ENCODE results near the gene NEO1.

The NEO1 gene

GRCh38 chr15:73075160-73075859 is 23.0 kb downstream of the NEO1 start:
- DNase-seq: no peak

- no peak for DNase-seq
Measured at GRCh38 chr15:73078291-73078690, 26.0 kb downstream of the NEO1 start.

- no peak for DNase-seq
Measured at GRCh38 chr15:73078722-73079121, 26.5 kb downstream of the NEO1 start.

GRCh38 chr15:73079565-73079964 is 27.3 kb downstream of the NEO1 start:
- no peak for DNase-seq

GRCh38 chr15:73081321-73081958 is 29.2 kb downstream of the NEO1 start:
- DNase-seq: peak in 1 of 2 experiments; percentile 17

GRCh38 chr15:73082812-73083211 is 30.5 kb downstream of the NEO1 start:
- no peak for DNase-seq

- DNase-seq: no peak
Measured at GRCh38 chr15:73087098-73087497, 34.8 kb downstream of the NEO1 start.

- no peak for DNase-seq
Measured at GRCh38 chr15:73105064-73105463, 52.8 kb downstream of the NEO1 start.

GRCh38 chr15:73108676-73109075 is 56.4 kb downstream of the NEO1 start:
- DNase-seq: no peak

- no peak for DNase-seq
Measured at GRCh38 chr15:73109765-73110164, 57.5 kb downstream of the NEO1 start.

- DNase-seq: no peak
Measured at GRCh38 chr15:73110201-73110600, 57.9 kb downstream of the NEO1 start.

- no peak for DNase-seq
Measured at GRCh38 chr15:73114064-73114463, 61.8 kb downstream of the NEO1 start.

- DNase-seq: no peak
Measured at GRCh38 chr15:73116164-73116563, 63.9 kb downstream of the NEO1 start.

- no peak for DNase-seq
Measured at GRCh38 chr15:73118055-73118454, 65.8 kb downstream of the NEO1 start.

GRCh38 chr15:73119478-73119877 is 67.2 kb downstream of the NEO1 start:
- no peak for DNase-seq

GRCh38 chr15:73120269-73120668 is 68.0 kb downstream of the NEO1 start:
- DNase-seq: no peak

GRCh38 chr15:73125219-73125618 is 73.0 kb downstream of the NEO1 start:
- no peak for DNase-seq

- DNase-seq: peak; percentile 32 to 35
Measured at GRCh38 chr15:73127302-73127936, 75.2 kb downstream of the NEO1 start.

- no peak for DNase-seq
Measured at GRCh38 chr15:73130830-73131229, 78.6 kb downstream of the NEO1 start.

- no peak for DNase-seq
Measured at GRCh38 chr15:73134196-73134595, 81.9 kb downstream of the NEO1 start.

GRCh38 chr15:73139041-73139743 is 86.9 kb downstream of the NEO1 start:
- DNase-seq: no peak

- no peak for DNase-seq
Measured at GRCh38 chr15:73139744-73140553, 87.7 kb downstream of the NEO1 start.

Data from activated T-cell treated with anti-CD3 and anti-CD28 coated beads, Interleukin-2, amount 50 U/mL, for 48 hours (primary cell).